Stimulated activated CD4-positive, alpha-beta T cell treated with anti-CD3 and anti-CD28 coated beads, Interleukin-4, amount 100 ng/mL, for 24 hours (primary cell): ENCODE measurements around the gene DMAC1.
A peak's percentile ranks its signal among the peaks of the same experiment; 100 is the strongest.

ENCODE experiments used
- DNase-seq: peaks from one replicate; pipeline ENCODE4 v3.0.0-alpha.2; 2020

The DMAC1 gene

GRCh38 chr9:7782400-7783120 lies 17.0 kb downstream of the DMAC1 start:
- DNase-seq: no peak

GRCh38 chr9:7780261-7780988 lies 19.2 kb downstream of the DMAC1 start:
- DNase-seq: no peak

DNA sequence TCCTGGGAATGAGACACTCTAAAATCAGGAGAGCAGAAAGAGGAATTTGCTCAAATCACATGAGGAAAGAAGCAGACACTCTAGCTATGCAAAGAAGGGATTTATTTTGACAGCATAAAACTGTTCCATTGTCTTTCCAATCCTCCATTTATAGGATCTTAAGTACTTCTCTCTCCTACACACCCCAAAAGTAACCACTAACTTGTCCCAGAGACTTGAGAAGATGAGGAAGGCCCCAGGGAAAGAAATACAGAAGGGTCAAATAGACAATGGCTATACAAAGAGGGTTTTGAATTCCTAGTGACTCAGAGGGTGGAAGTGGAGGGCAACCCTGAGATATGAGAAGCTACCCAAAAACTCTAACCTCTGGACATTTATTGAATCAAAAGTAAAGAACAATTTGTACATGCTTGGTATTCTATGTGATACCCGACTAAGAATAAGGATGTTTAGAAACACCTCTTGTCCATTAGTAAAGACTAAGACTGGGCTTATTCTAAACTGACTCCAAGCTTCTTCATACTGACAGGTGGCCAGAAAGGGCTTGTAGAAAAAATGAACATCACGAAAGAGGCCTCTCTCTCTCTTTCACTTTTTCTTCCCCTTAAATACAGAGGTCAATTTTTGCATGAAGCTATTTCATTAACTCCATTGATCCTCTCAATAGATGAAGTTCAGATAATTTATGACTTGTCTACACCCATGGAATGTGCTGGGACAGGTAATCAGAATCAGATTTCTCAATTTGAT lies 20.6 kb downstream of the DMAC1 start:
- DNase-seq: no peak

DNA sequence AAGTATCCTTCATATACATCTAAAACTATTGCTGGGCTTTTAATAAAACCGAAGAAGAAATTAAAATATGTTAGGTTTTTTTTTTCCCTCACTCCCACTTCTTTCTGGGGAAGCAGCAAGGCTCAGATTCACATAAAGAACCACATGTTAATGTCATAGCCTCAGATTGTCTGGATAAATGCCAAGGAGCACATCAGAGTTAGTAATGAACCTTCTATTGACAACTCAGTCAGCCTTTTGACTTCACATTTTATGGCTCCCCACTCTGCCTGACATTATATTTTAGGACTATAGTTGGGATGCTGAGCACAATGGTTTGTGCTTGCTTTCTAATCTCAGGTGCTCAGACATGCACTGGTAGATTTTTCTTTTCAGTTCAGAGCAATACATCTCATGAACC lies 21.8 kb downstream of the DMAC1 start:
- no peak for DNase-seq

GRCh38 chr9:7770111-7770510 lies 29.5 kb downstream of the DMAC1 start:
- no peak for DNase-seq

GRCh38 chr9:7762600-7762999 lies 37.0 kb downstream of the DMAC1 start:
- no peak for DNase-seq

DNA sequence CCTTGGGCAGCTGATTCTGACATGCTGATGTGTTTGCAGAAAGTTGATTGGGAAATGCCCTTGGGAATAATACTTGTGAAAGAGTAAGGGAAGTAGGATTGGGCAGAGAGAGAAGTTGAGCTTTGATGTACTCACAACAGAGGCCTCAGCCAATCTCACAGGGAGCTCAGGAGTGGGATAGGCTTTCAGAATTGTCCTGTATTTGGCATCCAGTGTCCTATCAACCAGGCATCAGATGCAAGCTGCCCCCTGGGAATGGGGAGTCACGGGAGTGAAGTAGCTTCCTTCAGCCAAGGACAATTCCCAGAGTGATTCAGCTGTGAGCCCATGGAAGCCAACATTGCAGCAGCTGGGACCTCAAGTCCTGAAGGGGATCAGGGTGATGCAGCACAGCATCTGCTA lies 39.6 kb downstream of the DMAC1 start:
- no peak for DNase-seq

DNA sequence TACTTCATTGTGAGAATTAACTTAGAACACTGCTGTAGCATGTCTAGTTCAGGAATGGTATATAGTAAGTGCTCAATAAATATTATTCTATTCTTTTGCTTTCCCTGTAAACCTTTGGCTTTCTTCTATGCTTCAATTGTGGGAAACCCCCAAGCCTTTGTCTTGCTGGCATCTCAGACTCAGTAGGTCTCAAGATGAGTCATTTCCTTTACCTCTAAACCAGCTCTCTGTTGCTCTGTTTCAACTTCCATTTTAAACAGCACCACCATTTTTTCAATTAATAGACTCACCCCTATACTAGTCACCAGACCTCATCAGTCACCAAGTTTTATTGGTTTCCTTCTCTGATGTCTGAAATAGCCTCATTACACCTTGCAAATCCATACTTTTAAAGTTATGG lies 43.5 kb downstream of the DMAC1 start:
- peak; percentile 27 for DNase-seq

DNA sequence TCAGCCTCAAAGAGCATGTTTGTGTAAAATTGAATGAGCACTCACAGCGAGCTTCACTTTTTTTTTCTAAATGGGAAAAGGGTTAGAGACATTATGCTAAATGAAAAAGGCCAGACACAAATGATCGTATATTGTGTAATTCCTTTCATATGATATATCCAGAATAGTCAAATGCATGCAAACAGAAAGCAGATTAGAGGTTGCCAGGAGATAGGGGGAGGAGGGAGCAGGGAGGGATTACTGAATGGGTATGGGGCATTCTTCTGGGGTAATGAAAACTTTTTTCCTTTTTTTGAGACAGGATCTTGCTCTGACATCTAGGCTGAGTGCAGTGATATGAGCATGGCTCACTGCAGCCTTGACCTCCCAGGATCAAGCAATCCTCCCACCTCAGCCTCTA lies 47.1 kb downstream of the DMAC1 start:
- DNase-seq: no peak
